CD4-positive, alpha-beta T cell (primary cell): Measurements from ENCODE around the gene GRK5. TPM values are rescaled to one million over a fixed set of nuclear protein-coding genes. Genes with fewer than 3 reads are reported as not detected.

ENCODE experiments used
- ATAC-seq: fragments of 200-7000 bp; cut with Tn5 transposase; one replicate; pipeline ENCODE4 v1.10.0; 2022; ENCODE audit warnings: mild to moderate bottlenecking; ENCODE audit not compliant: poor library complexity
- CTCF ChIA-PET: fragments of 350-600 bp; sonication (Branson Sonifier 250); formaldehyde crosslinking; loops from one replicate; lab custom pipeline; 2021; ENCODE audit warnings: antibody characterized with exemption, inconsistent platforms; lab: Charles Lee
- POLR2A ChIA-PET: fragments of 350-600 bp; sonication (Branson Sonifier 250); formaldehyde crosslinking; loops from one replicate; lab custom pipeline; 2021; ENCODE audit warnings: antibody characterized with exemption, inconsistent platforms; lab: Charles Lee
- DNase-seq, 14 experiments: peaks; one replicate each; pipeline ENCODE4 v3.0.0-alpha.2; 2013 to 2020; ENCODE audit warnings: mixed read lengths in 2 of 14
- H3K27ac ChIP-seq, 2 donors: one replicate each; pipeline versions ENCODE4 v1.5.1 to v1.7.0; 2013; ENCODE audit warnings: low read length in 2 of 2, low read depth in 1 of 2, mild to moderate bottlenecking in 1 of 2
- H3K27me3 ChIP-seq, 2 experiments: 1 replicate in 1 of 2; 2 replicates in 1 of 2; pipeline versions ENCODE4 v1.6.1 to v1.7.0; 2013; ENCODE audit warnings: low read length in 2 of 2, control low read depth in 1 of 2, mild to moderate bottlenecking in 1 of 2, moderate library complexity in 1 of 2; ENCODE audit not compliant: insufficient read depth in 2 of 2, control insufficient read depth in 1 of 2
- H3K36me3 ChIP-seq: one replicate; pipeline ENCODE4 v1.6.1; 2013; ENCODE audit warnings: low read length, control low read depth; ENCODE audit not compliant: insufficient read depth
- H3K4me1 ChIP-seq: one replicate; pipeline ENCODE4 v1.6.1; 2013; ENCODE audit warnings: low read length, control low read depth; ENCODE audit not compliant: insufficient read depth
- H3K4me3 ChIP-seq: one replicate; pipeline ENCODE4 v1.5.1; 2013; ENCODE audit warnings: mild to moderate bottlenecking, low read length, moderate library complexity
- H3K9me3 ChIP-seq, 2 experiments: 1 replicate in 1 of 2; 2 replicates in 1 of 2; pipeline versions ENCODE4 v1.6.1 to v1.7.0; 2013; ENCODE audit warnings: low read length in 2 of 2, mild to moderate bottlenecking in 2 of 2, control low read depth in 1 of 2, moderate library complexity in 1 of 2; ENCODE audit not compliant: control insufficient read depth in 1 of 2, insufficient read depth in 1 of 2
- H3K27ac Mint-ChIP-seq: one replicate; pipeline ENCODE4 v1.8.0; 2020; ENCODE audit warnings: mixed read lengths
- H3K27me3 Mint-ChIP-seq: one replicate; pipeline ENCODE4 v1.8.0; 2021; ENCODE audit warnings: mixed read lengths
- H3K36me3 Mint-ChIP-seq: one replicate; pipeline ENCODE4 v1.8.0; 2021; ENCODE audit warnings: low read depth, mixed read lengths
- H3K4me1 Mint-ChIP-seq: one replicate; pipeline ENCODE4 v1.8.0; 2021; ENCODE audit warnings: low read depth, mixed read lengths
- H3K4me3 Mint-ChIP-seq: one replicate; pipeline ENCODE4 v1.8.0; 2020; ENCODE audit warnings: mild to moderate bottlenecking, mixed read lengths
- H3K9me3 Mint-ChIP-seq: one replicate; pipeline ENCODE4 v1.8.0; 2020; ENCODE audit warnings: mixed read lengths
- intact Hi-C, 2 experiments: fragments of 100-400 bp; cut with DNase I in 1 of 2; cut with micrococcal nuclease in 1 of 2; formaldehyde crosslinking; loops; one replicate each; pipeline versions ENCODE4 v1.15.1 to v1.9.0; 2023 to 2025; cut with DNase I, micrococcal nuclease
- total RNA-seq, 174 experiments: library from RNA in 2 of 174; stranded (reverse) in 2 of 174; gene quantifications; one replicate each; pipeline ENCODE4 v1.2.3 and lab custom pipeline; 2021 to 2026
- TF ChIP-seq, protein P1 (sequence below): fragments of 200-600 bp; IDR thresholded peaks from one replicate; pipeline ENCODE4 v1.8.0; 2022; ENCODE audit warnings: antibody characterized with exemption, mild to moderate bottlenecking

The GRK5 gene
- total RNA-seq, 2 experiments from 2014 or later, result 19.2 to 20.8 TPM

- no peak for DNase-seq
- Histone ChIP-seq H3K4me3 (no peak overlapping the region), H3K36me3 (no peaks in the 10 kb centered on the region), H3K9me3 (no peaks in the 10 kb centered on the region), H3K27me3 (no peaks in the 10 kb centered on the region), H3K27ac (no peak overlapping the region), H3K4me1 (no peaks in the 10 kb centered on the region)
- TF ChIP-seq, protein P1, sequence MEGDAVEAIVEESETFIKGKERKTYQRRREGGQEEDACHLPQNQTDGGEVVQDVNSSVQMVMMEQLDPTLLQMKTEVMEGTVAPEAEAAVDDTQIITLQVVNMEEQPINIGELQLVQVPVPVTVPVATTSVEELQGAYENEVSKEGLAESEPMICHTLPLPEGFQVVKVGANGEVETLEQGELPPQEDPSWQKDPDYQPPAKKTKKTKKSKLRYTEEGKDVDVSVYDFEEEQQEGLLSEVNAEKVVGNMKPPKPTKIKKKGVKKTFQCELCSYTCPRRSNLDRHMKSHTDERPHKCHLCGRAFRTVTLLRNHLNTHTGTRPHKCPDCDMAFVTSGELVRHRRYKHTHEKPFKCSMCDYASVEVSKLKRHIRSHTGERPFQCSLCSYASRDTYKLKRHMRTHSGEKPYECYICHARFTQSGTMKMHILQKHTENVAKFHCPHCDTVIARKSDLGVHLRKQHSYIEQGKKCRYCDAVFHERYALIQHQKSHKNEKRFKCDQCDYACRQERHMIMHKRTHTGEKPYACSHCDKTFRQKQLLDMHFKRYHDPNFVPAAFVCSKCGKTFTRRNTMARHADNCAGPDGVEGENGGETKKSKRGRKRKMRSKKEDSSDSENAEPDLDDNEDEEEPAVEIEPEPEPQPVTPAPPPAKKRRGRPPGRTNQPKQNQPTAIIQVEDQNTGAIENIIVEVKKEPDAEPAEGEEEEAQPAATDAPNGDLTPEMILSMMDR, result no peak
- Mint-ChIP-seq H3K4me3 (no peak overlapping the region), H3K27me3 (no peaks in the 10 kb centered on the region), H3K9me3 (no peaks in the 10 kb centered on the region), H3K4me1 (peaks cover 36% of the 10 kb centered on the region), H3K36me3 (no peaks in the 10 kb centered on the region), H3K27ac (no peak overlapping the region)
- intact Hi-C loops, result no loop called here
- no peak for ATAC-seq
- CTCF ChIA-PET, result interaction anchor here (1.2 kb wide), 3 partner anchors 10 to 42 kb away, joined by 3 to 4 read pairs (median 3); no protein-coding TSS in a partner anchor
- POLR2A ChIA-PET, result no interaction called here
These were observed 12.5 kb downstream of the GRK5 start for GRCh38 chr10:119219871-119220270.

- TF ChIP-seq, protein P1, result no peak
- Histone ChIP-seq H3K27me3 (no peaks in the 10 kb centered on the region), H3K9me3 (no peaks in the 10 kb centered on the region), H3K4me1 (no peaks in the 10 kb centered on the region), H3K4me3 (no peak overlapping the region), H3K36me3 (no peaks in the 10 kb centered on the region), H3K27ac (no peak overlapping the region)
- Mint-ChIP-seq H3K9me3 (no peaks in the 10 kb centered on the region), H3K36me3 (no peaks in the 10 kb centered on the region), H3K4me3 (no peak overlapping the region), H3K27ac (no peak overlapping the region), H3K27me3 (no peaks in the 10 kb centered on the region), H3K4me1 (peaks cover 26% of the 10 kb centered on the region)
- ChIA-PET CTCF (interaction anchor here (1.2 kb wide), 1 partner anchor 15 kb away, joined by 3 read pairs; no protein-coding TSS in a partner anchor), POLR2A (no interaction called here)
- no peak for ATAC-seq
- intact Hi-C loops, result no loop called here
- no peak for DNase-seq
These were observed 13.8 kb downstream of the GRK5 start for GRCh38 chr10:119221201-119221600.

DNA sequence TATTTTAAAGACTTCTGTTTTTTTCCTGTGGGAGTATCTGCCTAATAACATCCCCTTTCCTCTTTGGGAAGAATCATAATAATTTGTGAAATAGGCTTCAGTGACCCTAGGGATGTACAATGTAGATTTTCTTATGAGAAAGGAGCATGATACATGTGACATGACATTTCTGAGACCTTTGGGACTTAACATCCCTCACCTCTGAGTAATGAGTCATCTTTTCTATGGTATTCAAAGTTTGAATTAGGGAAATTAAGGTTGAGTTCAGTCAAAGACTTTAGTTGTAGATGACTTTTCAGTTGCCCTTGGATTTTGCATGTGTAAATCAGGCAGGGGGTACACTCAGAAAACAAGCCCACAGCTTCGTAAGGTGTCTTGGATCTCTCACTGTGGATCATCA lies 14.3 kb downstream of the GRK5 start:
- H3K27ac Mint-ChIP-seq, result no peak overlapping the region
- TF ChIP-seq, protein P1, result no peak
- H3K27ac ChIP-seq, result no peak overlapping the region
- ChIA-PET POLR2A (no interaction called here), CTCF (no interaction called here)
- peaks cover 25% of the 10 kb centered on the region for H3K4me1 Mint-ChIP-seq
- H3K9me3 ChIP-seq, result no peaks in the 10 kb centered on the region
- no peak overlapping the region for H3K4me3 ChIP-seq
- intact Hi-C loops, result no loop called here
- H3K4me3 Mint-ChIP-seq, result no peak overlapping the region
- no peaks in the 10 kb centered on the region for H3K9me3 Mint-ChIP-seq
- H3K4me1 ChIP-seq, result peaks cover 2% of the 10 kb centered on the region
- no peak for ATAC-seq
- no peaks in the 10 kb centered on the region for H3K27me3 ChIP-seq
- no peaks in the 10 kb centered on the region for H3K36me3 ChIP-seq
- H3K36me3 Mint-ChIP-seq, result no peaks in the 10 kb centered on the region
- DNase-seq, result no peak
- H3K27me3 Mint-ChIP-seq, result no peaks in the 10 kb centered on the region
